Cardiac ventricle fibroblast (primary cell): ENCODE measurements around the gene AOC3. TPM values are rescaled to one million over a fixed set of nuclear protein-coding genes. Genes with fewer than 3 reads are reported as not detected.

ENCODE experiments used
- total RNA-seq: library from RNA; depleted of rRNA; stranded (reverse); fragments of >200 nt; gene quantifications from 2 replicates; pipeline ENCODE4 v1.2.3, GENCODE V29; 2015

The AOC3 gene
- total RNA-seq = 3.3 and 6.3 TPM in 2 replicates

DNA sequence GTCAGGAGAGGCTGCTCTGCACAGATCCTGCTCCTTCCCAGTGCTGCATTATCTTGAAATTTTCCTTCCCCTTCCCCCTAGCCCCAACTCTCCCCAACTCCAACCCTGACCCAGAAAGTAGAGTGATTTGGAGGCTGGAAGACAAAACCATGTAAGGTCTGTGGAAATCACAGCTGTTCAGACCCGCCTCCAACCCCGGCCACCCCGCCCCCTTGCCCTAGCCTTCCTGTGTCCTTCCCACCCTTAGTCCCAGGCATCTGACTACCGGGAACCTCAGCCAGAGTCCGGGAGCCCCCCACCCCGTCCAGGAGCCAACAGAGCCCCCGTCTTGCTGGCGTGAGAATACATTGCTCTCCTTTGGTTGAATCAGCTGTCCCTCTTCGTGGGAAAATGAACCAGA is at the start of gene AOC3:
TSS of gene AOC3 (plus strand) at position 246 of the 400 bp plus-strand sequence. CDS start at position 391, 145 bp downstream.

GRCh38 chr17:42832934-42833766 is 17.8 kb upstream of the AOC3 start, which contains the start of gene PSME3:
Gene PSME3, plus strand, starts transcription at chr17:42833397. Its CDS starts 235 bp downstream, at chr17:42833632.

GRCh38 chr17:42844271-42844670 is 6.7 kb upstream of the AOC3 start, which contains the start of gene AOC2:
Gene AOC2, plus strand, starts transcription at chr17:42844580. Its CDS starts 47 bp downstream, at chr17:42844627.

DNA sequence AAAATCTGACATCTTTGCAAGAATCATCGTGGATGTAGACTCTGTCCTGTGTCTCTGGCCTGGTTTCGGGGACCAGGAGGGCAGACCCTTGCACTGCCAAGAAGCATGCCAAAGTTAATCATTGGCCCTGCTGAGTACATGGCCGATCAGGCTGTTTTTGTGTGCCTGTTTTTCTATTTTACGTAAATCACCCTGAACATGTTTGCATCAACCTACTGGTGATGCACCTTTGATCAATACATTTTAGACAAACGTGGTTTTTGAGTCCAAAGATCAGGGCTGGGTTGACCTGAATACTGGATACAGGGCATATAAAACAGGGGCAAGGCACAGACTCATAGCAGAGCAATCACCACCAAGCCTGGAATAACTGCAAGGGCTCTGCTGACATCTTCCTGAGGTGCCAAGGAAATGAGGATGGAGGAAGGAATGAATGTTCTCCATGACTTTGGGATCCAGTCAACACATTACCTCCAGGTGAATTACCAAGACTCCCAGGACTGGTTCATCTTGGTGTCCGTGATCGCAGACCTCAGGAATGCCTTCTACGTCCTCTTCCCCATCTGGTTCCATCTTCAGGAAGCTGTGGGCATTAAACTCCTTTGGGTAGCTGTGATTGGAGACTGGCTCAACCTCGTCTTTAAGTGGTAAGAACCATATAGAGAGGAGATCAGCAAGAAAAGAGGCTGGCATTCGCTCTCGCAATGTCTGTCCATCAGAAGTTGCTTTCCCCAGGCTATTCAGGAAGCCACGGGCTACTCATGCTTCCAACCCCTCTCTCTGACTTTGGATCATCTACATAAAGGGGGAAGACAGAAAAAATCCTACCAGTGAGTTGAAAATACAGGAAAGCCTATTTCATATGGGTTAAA is 49.7 kb downstream of the AOC3 start, which contains the start of gene G6PC1:
TSS of gene G6PC1 (plus strand) at position 340 of the 872 bp plus-strand sequence. CDS start at position 418, 78 bp downstream.

Other genes starting within 250 kb of the AOC3 start
- 42.9 and 44.5 TPM in 2 replicates for gene RETREG3, start 241.8 kb upstream of the AOC3 start, total RNA-seq
- 21.8 and 25.5 TPM in 2 replicates for gene TUBG1, start 241.5 kb upstream of the AOC3 start, total RNA-seq
- 7.3 and 9.0 TPM in 2 replicates for gene TUBG2, start 191.9 kb upstream of the AOC3 start, total RNA-seq
- gene PLEKHH3, start 174.2 kb upstream of the AOC3 start, total RNA-seq = 14.2 and 16.8 TPM in 2 replicates
- gene CCR10, start 169.4 kb upstream of the AOC3 start, total RNA-seq = 1.5 and 2.2 TPM in 2 replicates
- gene CNTNAP1, start 168.7 kb upstream of the AOC3 start, total RNA-seq = 15.3 and 15.6 TPM in 2 replicates
- gene EZH1, start 106.2 kb upstream of the AOC3 start, total RNA-seq = 13.1 and 14.2 TPM in 2 replicates
- gene RAMP2, start 90.0 kb upstream of the AOC3 start, total RNA-seq = 0.24 and 1.8 TPM in 2 replicates
- 50.6 and 60.9 TPM in 2 replicates for gene VPS25, start 77.8 kb upstream of the AOC3 start, total RNA-seq
- 1.4 and 1.5 TPM in 2 replicates for gene WNK4, start 70.6 kb upstream of the AOC3 start, total RNA-seq
- gene COA3, start 52.5 kb upstream of the AOC3 start, total RNA-seq = 46.9 and 82.1 TPM in 2 replicates
- not detected in 2 replicates for gene CNTD1, start 52.3 kb upstream of the AOC3 start, total RNA-seq
- 57.2 and 68.1 TPM in 2 replicates for gene BECN1, start 26.9 kb upstream of the AOC3 start, total RNA-seq
- gene PSME3, start 17.8 kb upstream of the AOC3 start, total RNA-seq = 61.2 and 74.0 TPM in 2 replicates
- 0.34 and 1.4 TPM in 2 replicates for gene AOC2, start 6.6 kb upstream of the AOC3 start, total RNA-seq
- gene G6PC1, start 49.6 kb downstream of the AOC3 start, total RNA-seq = not detected in 2 replicates
- 23.8 and 28.5 TPM in 2 replicates for gene AARSD1, start 113.3 kb downstream of the AOC3 start, total RNA-seq
- gene PTGES3L, start 128.9 kb downstream of the AOC3 start, total RNA-seq = not detected in 2 replicates
- 7.2 and 9.4 TPM in 2 replicates for gene RUNDC1, start 129.4 kb downstream of the AOC3 start, total RNA-seq
- gene RPL27, start 147.2 kb downstream of the AOC3 start, total RNA-seq = 1,508 and 1,514 TPM in 2 replicates
- gene IFI35, start 155.6 kb downstream of the AOC3 start, total RNA-seq = 33.2 and 40.8 TPM in 2 replicates
- 154 and 167 TPM in 2 replicates for gene VAT1, start 171.2 kb downstream of the AOC3 start, total RNA-seq
- gene RND2, start 174.0 kb downstream of the AOC3 start, total RNA-seq = 0.19 and 0.20 TPM in 2 replicates